ENCODE results near the gene ZFP2. TPM values are rescaled to one million over a fixed set of nuclear protein-coding genes. Genes with fewer than 3 reads are reported as not detected.

ZFP2 gene
- total and polyA plus RNA-seq, 10 of the 15 experiments (the other 5 are each of a cell fraction or from before 2014, with no cell fraction given): 0.08 to 0.26 (median 0.10) TPM; not detected in 7

- Histone ChIP-seq H3K9me3 (replicated peaks; ENCODE audit: control insufficient read depth, insufficient read depth, low read length) (peaks cover 4% of the 10 kb centered on the region), H3K9ac (ENCODE audit: control insufficient read depth, insufficient read depth, low read length) (no peak overlapping the region), H2AFZ (ENCODE audit: control insufficient read depth, low read depth, low read length) (no peak overlapping the region), H3K27ac (ENCODE audit: control insufficient read depth, insufficient read depth) (no peak overlapping the region), H3K36me3 (ENCODE audit: control insufficient read depth in 2 of 2, insufficient read depth in 2 of 2, low read length in 1 of 2) (peaks cover 9 to 10% of the 10 kb centered on the region in 2 experiments; a peak in 3 of 4 replicates), H4K20me1 (ENCODE audit: control insufficient read depth, insufficient read depth) (no peaks in the 10 kb centered on the region), H3K4me1 (ENCODE audit: control insufficient read depth, insufficient read depth, low read length) (no peaks in the 10 kb centered on the region), H3K27me3 (replicated peaks in 1 of 2; ENCODE audit: control insufficient read depth in 2 of 2, insufficient read depth in 2 of 2, low read length in 1 of 2) (no peaks in the 10 kb centered on the region), H3K4me2 (ENCODE audit: control insufficient read depth, insufficient read depth) (no peak overlapping the region), H3K79me2 (ENCODE audit: control insufficient read depth, insufficient read depth, low read length) (no peaks in the 10 kb centered on the region), H3K4me3 (no peak overlapping the region)
- FAIRE-seq (no peak), DNase-seq (ENCODE audit: low read depth, low spot score) (no peak), ATAC-seq (no peak)
- ChIA-PET CTCF (no interaction called here), SMC1A (ENCODE audit: uncharacterized antibody, unreplicated experiment) (no interaction called here), POLR2A (no interaction called here), RAD21 (ENCODE audit: unreplicated experiment) (no interaction called here)
- intact Hi-C loops (cut with micrococcal nuclease; ENCODE audit: unreplicated experiment) (no loop called here), in situ Hi-C loops (cut with MboI) (no loop called here)
- no TSS peak for BruUV-seq (replicated peaks)
- WGBS (ENCODE audit: insufficient coverage, insufficient replicate concordance, low lambda C conversion rate, missing lambda C conversion rate): 71% methylated on average over 8 of the region's 8 CpGs
- TF ChIP-seq TBL1XR1 (IDR thresholded peaks at IDR 0.05; ENCODE audit: low read depth, low read length) (no peak), FOXK2 (IDR thresholded peaks at IDR 0.05) (no peak), SMAD5 (IDR thresholded peaks at IDR 0.05; ENCODE audit: low read depth) (no peak), GATAD2B (conservative IDR thresholded peaks at IDR 0.05; ENCODE audit: low read depth) (no peak), POU2F2 (IDR thresholded peaks at IDR 0.05; ENCODE audit: borderline replicate concordance, low read depth, low read length) (no peak), HDGF (IDR thresholded peaks at IDR 0.05) (no peak), ZNF274 (IDR thresholded peaks at IDR 0.05; ENCODE audit: insufficient read depth, insufficient read length) (no peak), NBN (IDR thresholded peaks at IDR 0.05) (no peak), SIX5 (IDR thresholded peaks at IDR 0.05; ENCODE audit: low read depth, low read length, severe bottlenecking) (no peak)
- TF ChIP-seq, protein P1, sequence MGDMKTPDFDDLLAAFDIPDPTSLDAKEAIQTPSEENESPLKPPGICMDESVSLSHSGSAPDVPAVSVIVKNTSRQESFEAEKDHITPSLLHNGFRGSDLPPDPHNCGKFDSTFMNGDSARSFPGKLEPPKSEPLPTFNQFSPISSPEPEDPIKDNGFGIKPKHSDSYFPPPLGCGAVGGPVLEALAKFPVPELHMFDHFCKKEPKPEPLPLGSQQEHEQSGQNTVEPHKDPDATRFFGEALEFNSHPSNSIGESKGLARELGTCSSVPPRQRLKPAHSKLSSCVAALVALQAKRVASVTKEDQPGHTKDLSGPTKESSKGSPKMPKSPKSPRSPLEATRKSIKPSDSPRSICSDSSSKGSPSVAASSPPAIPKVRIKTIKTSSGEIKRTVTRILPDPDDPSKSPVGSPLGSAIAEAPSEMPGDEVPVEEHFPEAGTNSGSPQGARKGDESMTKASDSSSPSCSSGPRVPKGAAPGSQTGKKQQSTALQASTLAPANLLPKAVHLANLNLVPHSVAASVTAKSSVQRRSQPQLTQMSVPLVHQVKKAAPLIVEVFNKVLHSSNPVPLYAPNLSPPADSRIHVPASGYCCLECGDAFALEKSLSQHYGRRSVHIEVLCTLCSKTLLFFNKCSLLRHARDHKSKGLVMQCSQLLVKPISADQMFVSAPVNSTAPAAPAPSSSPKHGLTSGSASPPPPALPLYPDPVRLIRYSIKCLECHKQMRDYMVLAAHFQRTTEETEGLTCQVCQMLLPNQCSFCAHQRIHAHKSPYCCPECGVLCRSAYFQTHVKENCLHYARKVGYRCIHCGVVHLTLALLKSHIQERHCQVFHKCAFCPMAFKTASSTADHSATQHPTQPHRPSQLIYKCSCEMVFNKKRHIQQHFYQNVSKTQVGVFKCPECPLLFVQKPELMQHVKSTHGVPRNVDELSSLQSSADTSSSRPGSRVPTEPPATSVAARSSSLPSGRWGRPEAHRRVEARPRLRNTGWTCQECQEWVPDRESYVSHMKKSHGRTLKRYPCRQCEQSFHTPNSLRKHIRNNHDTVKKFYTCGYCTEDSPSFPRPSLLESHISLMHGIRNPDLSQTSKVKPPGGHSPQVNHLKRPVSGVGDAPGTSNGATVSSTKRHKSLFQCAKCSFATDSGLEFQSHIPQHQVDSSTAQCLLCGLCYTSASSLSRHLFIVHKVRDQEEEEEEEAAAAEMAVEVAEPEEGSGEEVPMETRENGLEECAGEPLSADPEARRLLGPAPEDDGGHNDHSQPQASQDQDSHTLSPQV (IDR thresholded peaks at IDR 0.05): no peak
- TF ChIP-seq, protein P2, sequence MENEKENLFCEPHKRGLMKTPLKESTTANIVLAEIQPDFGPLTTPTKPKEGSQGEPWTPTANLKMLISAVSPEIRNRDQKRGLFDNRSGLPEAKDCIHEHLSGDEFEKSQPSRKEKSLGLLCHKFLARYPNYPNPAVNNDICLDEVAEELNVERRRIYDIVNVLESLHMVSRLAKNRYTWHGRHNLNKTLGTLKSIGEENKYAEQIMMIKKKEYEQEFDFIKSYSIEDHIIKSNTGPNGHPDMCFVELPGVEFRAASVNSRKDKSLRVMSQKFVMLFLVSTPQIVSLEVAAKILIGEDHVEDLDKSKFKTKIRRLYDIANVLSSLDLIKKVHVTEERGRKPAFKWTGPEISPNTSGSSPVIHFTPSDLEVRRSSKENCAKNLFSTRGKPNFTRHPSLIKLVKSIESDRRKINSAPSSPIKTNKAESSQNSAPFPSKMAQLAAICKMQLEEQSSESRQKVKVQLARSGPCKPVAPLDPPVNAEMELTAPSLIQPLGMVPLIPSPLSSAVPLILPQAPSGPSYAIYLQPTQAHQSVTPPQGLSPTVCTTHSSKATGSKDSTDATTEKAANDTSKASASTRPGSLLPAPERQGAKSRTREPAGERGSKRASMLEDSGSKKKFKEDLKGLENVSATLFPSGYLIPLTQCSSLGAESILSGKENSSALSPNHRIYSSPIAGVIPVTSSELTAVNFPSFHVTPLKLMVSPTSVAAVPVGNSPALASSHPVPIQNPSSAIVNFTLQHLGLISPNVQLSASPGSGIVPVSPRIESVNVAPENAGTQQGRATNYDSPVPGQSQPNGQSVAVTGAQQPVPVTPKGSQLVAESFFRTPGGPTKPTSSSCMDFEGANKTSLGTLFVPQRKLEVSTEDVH (IDR thresholded peaks at IDR 0.05; ENCODE audit: low read depth, partially characterized antibody): no peak
- TF ChIP-seq, protein P3, sequence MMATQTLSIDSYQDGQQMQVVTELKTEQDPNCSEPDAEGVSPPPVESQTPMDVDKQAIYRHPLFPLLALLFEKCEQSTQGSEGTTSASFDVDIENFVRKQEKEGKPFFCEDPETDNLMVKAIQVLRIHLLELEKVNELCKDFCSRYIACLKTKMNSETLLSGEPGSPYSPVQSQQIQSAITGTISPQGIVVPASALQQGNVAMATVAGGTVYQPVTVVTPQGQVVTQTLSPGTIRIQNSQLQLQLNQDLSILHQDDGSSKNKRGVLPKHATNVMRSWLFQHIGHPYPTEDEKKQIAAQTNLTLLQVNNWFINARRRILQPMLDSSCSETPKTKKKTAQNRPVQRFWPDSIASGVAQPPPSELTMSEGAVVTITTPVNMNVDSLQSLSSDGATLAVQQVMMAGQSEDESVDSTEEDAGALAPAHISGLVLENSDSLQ (IDR thresholded peaks at IDR 0.05): no peak
- TF ChIP-seq, protein P4, sequence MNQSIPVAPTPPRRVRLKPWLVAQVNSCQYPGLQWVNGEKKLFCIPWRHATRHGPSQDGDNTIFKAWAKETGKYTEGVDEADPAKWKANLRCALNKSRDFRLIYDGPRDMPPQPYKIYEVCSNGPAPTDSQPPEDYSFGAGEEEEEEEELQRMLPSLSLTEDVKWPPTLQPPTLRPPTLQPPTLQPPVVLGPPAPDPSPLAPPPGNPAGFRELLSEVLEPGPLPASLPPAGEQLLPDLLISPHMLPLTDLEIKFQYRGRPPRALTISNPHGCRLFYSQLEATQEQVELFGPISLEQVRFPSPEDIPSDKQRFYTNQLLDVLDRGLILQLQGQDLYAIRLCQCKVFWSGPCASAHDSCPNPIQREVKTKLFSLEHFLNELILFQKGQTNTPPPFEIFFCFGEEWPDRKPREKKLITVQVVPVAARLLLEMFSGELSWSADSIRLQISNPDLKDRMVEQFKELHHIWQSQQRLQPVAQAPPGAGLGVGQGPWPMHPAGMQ (IDR thresholded peaks at IDR 0.05; ENCODE audit: borderline replicate concordance): no peak
- TF ChIP-seq, protein P5, sequence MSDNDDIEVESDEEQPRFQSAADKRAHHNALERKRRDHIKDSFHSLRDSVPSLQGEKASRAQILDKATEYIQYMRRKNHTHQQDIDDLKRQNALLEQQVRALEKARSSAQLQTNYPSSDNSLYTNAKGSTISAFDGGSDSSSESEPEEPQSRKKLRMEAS (IDR thresholded peaks at IDR 0.05; ENCODE audit: low read depth, low read length): no peak
These were observed 26.1 kb upstream of the ZFP2 start for GRCh38 chr5:178869577-178869976.

Data from GM12878 (cell line).